Endothelial cell of umbilical vein (primary cell): ENCODE data around the gene DPH1.

ENCODE experiments used
- CTCF ChIP-seq, 2 donors: IDR thresholded peaks; 1 replicate in 1 of 2; 2 replicates in 1 of 2; pipeline ENCODE4 v1.5.1; 2011; ENCODE audit warnings: low read length in 2 of 2, mild to moderate bottlenecking in 2 of 2, moderate library complexity in 2 of 2, control low read depth in 1 of 2, inconsistent platforms in 1 of 2, low read depth in 1 of 2; ENCODE audit not compliant: insufficient read depth in 1 of 2; ENCODE audit errors: extremely low read depth in 1 of 2
- EZH2 ChIP-seq: IDR thresholded peaks from 2 replicates; pipeline ENCODE4 v1.6.1; 2012; ENCODE audit warnings: borderline replicate concordance, low read depth, mild to moderate bottlenecking, moderate library complexity, low read length, inconsistent platforms; ENCODE audit not compliant: severe bottlenecking
- GATA2 ChIP-seq: IDR thresholded peaks from 2 replicates; pipeline ENCODE4 v1.7.0; 2011; ENCODE audit warnings: low read depth, mild to moderate bottlenecking, moderate library complexity, mixed read lengths, low read length; ENCODE audit not compliant: insufficient read length, insufficient read depth
- JUN ChIP-seq: IDR thresholded peaks from 2 replicates; pipeline ENCODE4 v1.6.1; 2011; ENCODE audit warnings: borderline replicate concordance, low read depth; ENCODE audit not compliant: insufficient read length, insufficient read depth
- MAX ChIP-seq: IDR thresholded peaks from 2 replicates; pipeline ENCODE4 v1.6.1; 2011; ENCODE audit not compliant: insufficient read depth, insufficient read length
- POLR2A ChIP-seq: IDR thresholded peaks from 2 replicates; pipeline ENCODE4 v1.6.1; 2012; ENCODE audit warnings: low read depth, mild to moderate bottlenecking, control low read depth, low read length
- POLR2AphosphoS5 ChIP-seq: IDR thresholded peaks from 2 replicates; pipeline ENCODE4 v1.6.1; 2012; ENCODE audit warnings: low read depth, mild to moderate bottlenecking, control low read depth, low read length, moderate library complexity; ENCODE audit not compliant: insufficient read depth

GRCh38 chr17:2086306-2086705, 56.4 kb downstream of the DPH1 start:
- TF ChIP-seq CTCF (IDR thresholded peaks at IDR 0.05; ENCODE audit: extremely low read depth in 1 of 2, insufficient read depth in 1 of 2, low read depth in 1 of 2, low read length in 2 of 2): no peak
- no peak for TF ChIP-seq POLR2A
- TF ChIP-seq EZH2: no peak
- no peak for TF ChIP-seq POLR2AphosphoS5
- TF ChIP-seq GATA2: no peak
- no peak for TF ChIP-seq MAX
- TF ChIP-seq JUN: no peak
